NK-92 (cell line): ENCODE results near the gene KRTAP10-11.
"Not testable (repeated sequence)": the region's sequence is repeated elsewhere in the genome, so short reads cannot be mapped to it uniquely, and the experiment has no call there.

ENCODE experiments used
- DNase-seq: peaks from one replicate; lab custom pipeline; 2025; ENCODE audit not compliant: unreplicated experiment; lab: John Stamatoyannopoulos, UW

The KRTAP10-11 gene

GRCh38 chr21:44661567-44661966, 15.4 kb downstream of the KRTAP10-11 start:
- DNase-seq = not testable (repeated sequence)

DNA sequence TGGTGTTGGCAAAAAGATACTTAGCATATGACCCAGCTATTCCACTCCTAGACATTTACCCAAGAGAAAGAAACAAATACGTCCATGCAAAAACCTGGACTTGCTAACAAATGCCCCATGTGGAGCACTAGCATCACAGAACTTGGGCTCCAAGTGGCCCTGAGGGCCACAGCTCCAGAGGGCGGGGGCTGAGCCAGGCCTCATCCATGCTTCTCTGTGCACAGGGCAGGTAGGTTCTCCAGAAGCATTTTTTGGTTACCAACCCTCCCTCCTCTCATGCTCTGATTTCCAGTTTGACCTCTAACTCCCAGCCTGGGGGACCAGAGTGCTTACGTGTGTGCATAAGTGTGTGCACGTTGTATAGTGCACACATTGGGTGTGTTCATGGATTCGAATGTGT, 18.5 kb downstream of the KRTAP10-11 start:
- DNase-seq = no peak

- DNase-seq = no peak
Observed at GRCh38 chr21:44666401-44667320, 20.4 kb downstream of the KRTAP10-11 start, which contains the start of gene KRTAP12-2. KRTAP12-2 (minus strand) TSS chr21:44666927; CDS start chr21:44666886, 41 bp downstream.

- DNase-seq = no peak
Observed at GRCh38 chr21:44667612-44668011, 21.4 kb downstream of the KRTAP10-11 start.

DNA sequence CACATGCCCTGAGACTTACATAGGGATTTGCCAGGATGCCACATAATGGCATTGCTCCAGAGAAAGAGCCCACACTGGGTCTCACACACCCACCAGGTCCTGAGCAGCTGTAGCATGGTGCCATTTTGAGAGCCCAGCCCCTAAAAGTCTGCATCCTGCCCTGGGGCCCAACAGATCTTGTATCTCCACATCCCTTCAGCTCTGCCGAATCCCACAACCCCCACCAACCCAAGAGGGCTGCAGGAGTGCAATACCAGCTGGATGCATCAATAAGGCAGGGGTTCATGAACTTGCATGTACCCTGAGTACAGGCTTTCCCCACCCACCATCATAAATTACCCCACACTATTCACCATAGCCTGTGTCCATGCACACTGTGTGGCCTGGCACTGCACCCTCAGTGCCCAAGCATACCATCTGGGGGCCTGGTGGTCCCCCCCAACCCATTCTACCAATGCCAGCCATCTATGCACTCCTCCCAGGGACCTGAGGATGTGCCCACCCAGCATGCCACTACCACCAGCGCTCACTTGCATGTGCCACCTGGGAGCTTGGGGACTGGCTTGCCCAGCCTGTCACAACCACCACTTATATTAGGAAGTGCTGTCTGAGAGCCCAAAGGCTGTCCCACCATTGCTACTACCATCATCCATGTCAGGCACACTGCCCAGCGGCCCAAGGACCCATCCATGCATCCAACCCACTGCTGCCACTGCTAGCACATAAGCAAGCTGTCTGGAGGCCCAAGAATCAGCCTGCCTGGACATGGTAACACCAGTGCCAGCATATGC, 24.6 kb downstream of the KRTAP10-11 start:
- DNase-seq = no peak

GRCh38 chr21:44671911-44672310, 25.7 kb downstream of the KRTAP10-11 start:
- no peak for DNase-seq

- DNase-seq = no peak
Observed at GRCh38 chr21:44677881-44678280, 31.7 kb downstream of the KRTAP10-11 start.

DNA sequence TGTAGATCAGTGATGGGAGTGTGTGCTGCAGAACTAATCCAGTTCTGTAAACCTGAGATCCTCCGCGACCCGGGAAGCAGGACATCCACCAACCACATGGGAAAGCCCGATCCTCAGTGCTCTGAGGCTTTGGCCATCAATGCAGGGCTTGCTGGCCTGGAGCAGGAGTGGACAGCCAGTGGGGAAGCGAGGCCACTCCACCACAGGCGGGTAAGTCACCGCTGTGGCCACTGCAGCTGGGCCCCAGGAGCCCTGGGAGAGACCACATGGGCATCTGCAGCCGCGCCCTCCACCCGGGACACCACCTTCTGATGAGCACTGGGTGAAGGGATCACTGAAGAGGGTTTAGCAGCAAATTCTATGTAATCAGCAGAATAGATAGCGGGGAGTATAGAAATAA, 34.9 kb downstream of the KRTAP10-11 start:
- DNase-seq = no peak

- DNase-seq = no peak
Observed at GRCh38 chr21:44681861-44682579, 35.8 kb downstream of the KRTAP10-11 start, which contains the start of gene KRTAP12-1. KRTAP12-1 (minus strand) TSS chr21:44682163; CDS start chr21:44682123, 40 bp downstream.

- no peak for DNase-seq
Observed at GRCh38 chr21:44682580-44683151, 36.5 kb downstream of the KRTAP10-11 start.

DNA sequence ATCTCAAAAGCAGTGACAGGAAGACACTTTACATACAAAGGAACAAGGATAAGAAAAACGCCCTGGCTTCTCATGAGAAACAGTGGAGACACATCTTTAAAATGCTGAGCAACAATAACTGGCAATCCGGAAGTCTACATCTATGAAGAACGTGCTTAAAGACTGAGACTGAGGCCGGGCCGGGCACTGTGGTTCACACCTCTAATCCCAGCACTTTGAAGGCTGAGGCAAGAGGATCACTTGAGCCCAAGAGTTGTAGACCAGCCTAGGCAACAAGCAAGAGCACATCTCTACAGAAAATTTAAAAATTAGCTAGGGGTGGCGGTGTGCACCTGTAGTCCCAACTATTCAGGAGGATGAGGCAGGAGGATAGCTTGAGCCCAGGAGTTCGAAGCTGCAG, 37.9 kb downstream of the KRTAP10-11 start:
- no peak for DNase-seq

DNA sequence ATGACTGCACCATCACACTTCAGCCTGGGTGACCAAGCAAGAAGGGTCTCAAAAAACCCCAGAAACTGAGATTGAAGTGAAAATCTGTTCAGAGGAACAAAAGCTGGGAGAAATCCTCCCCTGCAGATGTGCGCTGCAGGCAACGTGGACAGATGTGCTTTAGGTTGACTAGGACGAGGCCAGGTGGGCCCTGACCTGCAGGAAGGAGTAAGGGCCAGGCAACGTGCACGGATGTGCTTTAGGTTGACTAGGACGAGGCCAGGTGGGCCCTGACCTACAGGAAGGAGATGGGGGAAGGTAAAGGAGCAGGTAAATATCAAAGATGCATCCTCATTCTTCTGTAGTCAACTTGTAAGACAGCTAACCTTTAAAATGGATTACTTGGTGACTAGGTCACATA, 38.3 kb downstream of the KRTAP10-11 start:
- DNase-seq = no peak

GRCh38 chr21:44685050-44685449, 38.8 kb downstream of the KRTAP10-11 start:
- DNase-seq = not testable (repeated sequence)

GRCh38 chr21:44686000-44686781, 40.0 kb downstream of the KRTAP10-11 start:
- no peak for DNase-seq

- DNase-seq = no peak
Observed at GRCh38 chr21:44686843-44687561, 40.8 kb downstream of the KRTAP10-11 start.

DNA sequence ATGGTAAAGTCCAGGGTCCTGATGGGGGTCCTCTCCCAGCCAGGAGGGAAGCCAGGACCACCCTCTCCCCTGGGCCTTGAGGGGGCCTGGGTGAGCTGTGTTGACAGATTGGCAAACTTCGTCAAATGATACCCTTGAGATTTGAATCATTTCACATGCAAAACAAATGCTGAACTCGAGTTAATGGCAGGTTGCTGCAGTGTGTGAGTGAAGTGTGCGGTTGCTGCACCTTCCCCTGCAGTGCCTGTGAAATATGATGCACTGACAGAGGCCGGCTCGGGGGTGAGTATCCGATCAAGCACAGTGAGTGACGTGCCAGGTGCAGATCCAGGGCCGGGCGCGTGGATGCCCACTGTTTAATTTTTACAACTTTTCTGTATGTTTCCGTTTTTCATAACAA, 41.5 kb downstream of the KRTAP10-11 start:
- no peak for DNase-seq

- DNase-seq = not testable (repeated sequence)
Observed at GRCh38 chr21:44689740-44690139, 43.5 kb downstream of the KRTAP10-11 start.

DNA sequence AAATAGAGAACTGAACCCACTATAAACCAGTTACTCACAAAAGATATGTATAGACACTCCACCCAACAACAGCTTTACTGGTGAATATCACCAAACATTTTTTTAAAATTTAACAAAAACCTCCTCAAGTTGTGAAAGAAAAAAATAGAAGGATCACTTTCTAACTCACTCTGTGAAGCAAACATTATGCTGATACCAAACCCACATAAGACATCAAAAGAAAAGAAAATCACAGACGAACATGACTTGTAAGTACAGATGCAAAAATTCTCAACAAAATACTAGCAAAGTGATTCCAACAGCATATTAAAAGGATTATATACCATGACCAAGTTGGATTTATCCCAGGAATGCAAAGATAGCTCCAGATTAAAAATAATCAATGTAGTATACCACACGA, 45.5 kb downstream of the KRTAP10-11 start:
- no peak for DNase-seq

GRCh38 chr21:44692798-44693512, 46.7 kb downstream of the KRTAP10-11 start:
- DNase-seq = no peak
